Stimulated activated naive CD4-positive, alpha-beta T cell (primary cell): ENCODE data around the gene SLC39A13.

Experiments used
- DNase-seq, 6 experiments: peaks; one replicate each; lab custom pipeline; 2025; lab: John Stamatoyannopoulos, UW

Gene SLC39A13

DNA sequence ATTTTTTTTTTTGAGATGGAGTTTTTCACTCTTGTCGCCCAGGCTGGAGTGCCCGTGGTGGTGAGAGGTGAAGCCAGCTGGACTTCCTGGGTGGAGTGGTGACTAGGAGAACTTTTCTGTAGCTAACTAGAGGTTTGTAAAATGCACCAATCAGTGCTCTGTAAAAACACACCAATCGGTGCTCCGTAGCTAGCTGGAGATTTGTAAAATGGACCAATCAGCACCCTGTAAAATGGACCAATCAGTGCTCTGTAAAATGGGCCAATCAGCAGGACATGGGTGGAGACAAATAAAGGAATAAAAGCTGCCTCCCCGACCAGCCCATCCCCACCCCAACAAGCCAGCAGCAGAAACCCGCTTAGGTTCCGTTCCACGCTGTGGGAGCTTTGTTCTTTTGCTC, 45.0 kb downstream of the SLC39A13 start:
- no peak for DNase-seq

DNA sequence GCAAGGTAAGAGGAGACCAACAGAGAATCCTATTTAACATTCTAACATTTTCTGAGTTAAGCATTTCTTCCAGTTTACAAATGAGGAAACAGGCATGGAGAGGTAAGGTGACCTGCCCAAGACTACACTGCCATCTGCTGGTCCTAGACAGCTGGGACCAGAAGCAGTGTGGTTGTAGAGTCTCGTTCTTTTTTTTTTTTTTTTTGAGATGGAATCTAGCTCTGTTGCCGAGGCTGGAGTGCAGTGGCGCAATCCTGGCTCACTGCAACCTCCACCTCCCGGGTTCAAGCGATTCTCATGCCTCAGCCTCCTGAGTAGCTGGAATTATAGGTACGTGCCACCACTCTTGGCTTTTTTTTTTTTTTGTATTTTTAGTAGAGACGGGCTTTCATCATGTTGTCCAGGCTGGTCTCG, 45.9 kb downstream of the SLC39A13 start:
- peak; percentile 37 to 71 (median 54) for DNase-seq

DNA sequence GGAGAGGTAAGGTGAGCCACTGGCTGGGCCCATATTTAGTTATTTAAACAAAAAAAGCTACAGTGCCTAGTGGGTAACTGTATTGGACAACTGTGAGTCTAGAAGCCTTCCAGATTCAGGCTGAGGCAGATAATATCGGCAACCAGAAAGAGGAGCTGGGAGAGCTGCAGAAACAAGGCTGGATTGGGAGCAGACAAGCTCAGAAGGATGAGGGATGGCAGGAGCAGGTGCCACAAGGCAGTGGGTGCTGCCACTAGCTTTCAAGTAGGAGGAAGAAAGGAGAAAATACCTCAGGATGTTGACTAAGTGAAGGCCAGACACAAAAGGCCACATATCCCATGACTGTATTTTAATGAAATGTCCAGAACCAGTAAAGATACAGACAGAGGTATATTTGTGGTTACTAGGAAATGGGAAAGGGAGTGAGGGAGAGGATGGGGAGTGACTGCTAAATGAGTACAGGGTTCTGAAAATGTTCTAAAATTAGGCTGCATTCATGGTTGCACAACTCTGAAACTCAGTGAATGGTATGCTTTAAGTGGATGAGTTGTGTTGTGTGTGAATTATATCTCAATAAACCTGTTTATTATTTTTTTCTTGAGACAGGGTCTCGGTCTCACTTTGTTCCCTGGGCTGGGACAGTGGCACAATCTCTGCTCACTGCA, 52.3 kb downstream of the SLC39A13 start:
- no peak for DNase-seq

DNA sequence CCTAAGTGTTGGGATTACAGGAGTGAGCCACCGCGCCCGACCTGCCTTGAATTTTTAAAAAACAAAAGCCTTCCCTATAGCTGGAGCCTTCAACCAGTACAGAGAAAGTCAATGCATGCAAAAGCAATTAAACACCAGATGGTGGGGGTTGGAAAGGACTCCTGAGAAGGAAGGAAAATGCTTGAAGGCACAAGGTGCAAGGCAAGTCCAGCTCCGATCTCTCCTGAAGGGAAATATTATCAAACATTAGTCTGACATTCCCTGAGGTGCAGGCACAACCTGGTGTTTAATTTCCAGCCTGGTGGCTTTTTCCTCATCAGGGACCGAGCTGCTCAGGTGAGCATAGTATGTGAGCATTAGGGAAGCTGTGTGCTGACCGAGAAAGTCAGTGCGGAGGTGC, 53.5 kb downstream of the SLC39A13 start:
- no peak for DNase-seq

DNA sequence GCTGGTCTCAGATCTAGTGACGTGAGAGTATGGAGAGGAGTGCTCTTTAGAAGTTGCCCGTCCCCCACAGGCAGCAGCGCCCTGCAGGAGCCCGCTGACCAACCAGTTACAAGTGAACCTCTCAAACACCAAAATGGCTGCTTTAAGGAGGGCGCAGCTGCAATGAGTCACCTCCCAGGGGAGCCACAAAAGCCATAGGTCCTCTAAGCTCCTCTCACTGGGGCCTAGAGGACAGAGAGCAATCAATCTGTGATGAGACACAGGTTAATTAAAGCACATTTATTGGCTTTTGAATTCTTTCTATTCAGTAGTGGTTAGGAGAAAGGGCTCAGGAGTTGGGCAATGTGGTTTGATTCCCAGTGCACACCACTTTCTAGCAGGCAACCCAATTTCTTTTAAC, 56.1 kb downstream of the SLC39A13 start:
- DNase-seq = no peak
